SW 1271 (cell line): Measurements from ENCODE around the gene CST3.

Experiments used
- DNase-seq, 2 experiments: peaks; one replicate each; lab custom pipeline; 2025; lab: John Stamatoyannopoulos, UW

Gene CST3

GRCh38 chr20:23602241-23602640, 35.5 kb downstream of the CST3 start:
- DNase-seq, result no peak

- DNase-seq, result no peak
These were observed 36.0 kb downstream of the CST3 start for GRCh38 chr20:23601715-23602114.

GRCh38 chr20:23598481-23598880, 39.3 kb downstream of the CST3 start:
- no peak for DNase-seq

- no peak for DNase-seq
These were observed 41.0 kb downstream of the CST3 start for GRCh38 chr20:23596579-23597250.

GRCh38 chr20:23595941-23596340, 41.8 kb downstream of the CST3 start:
- DNase-seq, result no peak

GRCh38 chr20:23588434-23589403, 49.0 kb downstream of the CST3 start:
- no peak for DNase-seq

- no peak for DNase-seq
These were observed 50.1 kb downstream of the CST3 start for GRCh38 chr20:23587631-23588030.

- DNase-seq, result no peak
These were observed 50.8 kb downstream of the CST3 start for GRCh38 chr20:23586735-23587525.

- no peak for DNase-seq
These were observed 51.7 kb downstream of the CST3 start for GRCh38 chr20:23585808-23586734.

GRCh38 chr20:23585449-23585807, 52.3 kb downstream of the CST3 start:
- DNase-seq, result no peak

GRCh38 chr20:23584434-23585199, 53.1 kb downstream of the CST3 start:
- no peak for DNase-seq
